B cell (primary cell): Measurements from ENCODE around the gene C1orf52. TPM values are rescaled to one million over a fixed set of nuclear protein-coding genes. Genes with fewer than 3 reads are reported as not detected.

Experiments used
- ATAC-seq: fragments of 200-7000 bp; cut with Tn5 transposase; one replicate; pipeline ENCODE4 v1.10.0; 2021; ENCODE audit warnings: low read depth, mild to moderate bottlenecking, moderate number of reproducible peaks, moderate library complexity
- CTCF ChIA-PET: fragments of 350-600 bp; sonication (Branson Sonifier 250); formaldehyde crosslinking; loops from one replicate; lab custom pipeline; 2021; ENCODE audit warnings: antibody characterized with exemption, inconsistent platforms; lab: Charles Lee
- POLR2A ChIA-PET: fragments of 350-600 bp; sonication (Branson Sonifier 250); formaldehyde crosslinking; loops from one replicate; lab custom pipeline; 2021; ENCODE audit warnings: antibody characterized with exemption; lab: Charles Lee
- DNase-seq: peaks from one replicate; pipeline ENCODE4 v3.0.0; 2013
- H2AFZ ChIP-seq: 2 replicates; pipeline ENCODE4 v1.6.1; 2012; ENCODE audit warnings: mild to moderate bottlenecking, low read depth, low read length; ENCODE audit not compliant: insufficient read depth, poor library complexity, severe bottlenecking
- H3K27ac ChIP-seq, 2 donors: 1 replicate in 1 of 2; 2 replicates in 1 of 2; pipeline ENCODE4 v1.5.1; 2012 to 2013; ENCODE audit warnings: low read length in 2 of 2, mild to moderate bottlenecking in 2 of 2, moderate library complexity in 1 of 2
- H3K27me3 ChIP-seq, 4 experiments: fragments of 200-600 bp in 1 of 4; sonication (generic) in 1 of 4; replicated peaks in 1 of 4; 1 replicate in 2 of 4; 2 replicates in 2 of 4; pipeline versions ENCODE4 v1.6.1 to v1.7.0; 2013 to 2016; ENCODE audit warnings: low read length in 3 of 4, mild to moderate bottlenecking in 2 of 4, mixed read lengths in 1 of 4, moderate library complexity in 1 of 4; ENCODE audit not compliant: insufficient read depth in 4 of 4, control insufficient read depth in 3 of 4; ENCODE audit errors: control extremely low read depth in 1 of 4
- H3K36me3 ChIP-seq, 2 experiments: replicated peaks in 1 of 2; 1 replicate in 1 of 2; 2 replicates in 1 of 2; pipeline versions ENCODE4 v1.6.1 to v1.7.1; 2013; ENCODE audit warnings: low read length in 1 of 2; ENCODE audit not compliant: insufficient read depth in 2 of 2, control insufficient read depth in 1 of 2; ENCODE audit errors: control extremely low read depth in 1 of 2, extremely low read depth in 1 of 2
- H3K4me1 ChIP-seq, 2 donors: fragments of 200-600 bp in 1 of 2; sonication (generic) in 1 of 2; 1 replicate in 1 of 2; 2 replicates in 1 of 2; pipeline versions ENCODE4 v1.5.1 to v1.6.1; 2013 to 2017; ENCODE audit warnings: low read length in 2 of 2; ENCODE audit not compliant: control insufficient read depth in 2 of 2, insufficient read depth in 2 of 2
- H3K4me2 ChIP-seq: replicated peaks from 2 replicates; pipeline ENCODE3; 2012; ENCODE audit warnings: mild to moderate bottlenecking, low read depth, low read length; ENCODE audit not compliant: poor library complexity, severe bottlenecking
- H3K4me3 ChIP-seq, 5 experiments: fragments of 200-600 bp in 1 of 5; sonication (generic) in 1 of 5; 1 replicate in 3 of 5; 2 replicates in 2 of 5; pipeline versions ENCODE4 v1.5.1 to v1.7.0; 2011 to 2016; ENCODE audit warnings: low read length in 4 of 5, mild to moderate bottlenecking in 4 of 5, low read depth in 2 of 5, control low read depth in 1 of 5, moderate library complexity in 1 of 5; ENCODE audit not compliant: insufficient read depth in 1 of 5; ENCODE audit errors: control extremely low read depth in 1 of 5, extremely low read depth in 1 of 5
- H3K79me2 ChIP-seq: fragments of 200-600 bp; sonication (generic); one replicate; pipeline ENCODE4 v1.6.0; 2016; ENCODE audit warnings: low read length; ENCODE audit not compliant: control insufficient read depth, insufficient read depth
- H3K9ac ChIP-seq: fragments of 200-600 bp; sonication (generic); 2 replicates; pipeline ENCODE4 v1.6.1; 2017; ENCODE audit warnings: mild to moderate bottlenecking, low read length, moderate library complexity
- H3K9me3 ChIP-seq, 3 donors: one replicate each; pipeline versions ENCODE4 v1.6.1 to v1.7.1; 2013; ENCODE audit warnings: low read length in 2 of 3; ENCODE audit not compliant: control insufficient read depth in 2 of 3, insufficient read depth in 1 of 3; ENCODE audit errors: control extremely low read depth in 1 of 3
- H4K20me1 ChIP-seq: 2 replicates; pipeline ENCODE4 v1.6.0; 2012; ENCODE audit warnings: mild to moderate bottlenecking, low read length; ENCODE audit not compliant: insufficient read depth, control insufficient read depth, poor library complexity, severe bottlenecking
- H3K27ac Mint-ChIP-seq: one replicate; pipeline ENCODE4 v1.8.0; 2021; ENCODE audit warnings: mixed read lengths
- H3K27me3 Mint-ChIP-seq: one replicate; pipeline ENCODE4 v1.8.0; 2021; ENCODE audit warnings: mixed read lengths
- H3K4me1 Mint-ChIP-seq: one replicate; pipeline ENCODE4 v1.8.0; 2021; ENCODE audit warnings: mixed read lengths
- H3K4me3 Mint-ChIP-seq: one replicate; pipeline ENCODE4 v1.8.0; 2021; ENCODE audit warnings: mixed read lengths
- H3K9me3 Mint-ChIP-seq: one replicate; pipeline ENCODE4 v1.8.0; 2022; ENCODE audit warnings: mixed read lengths; ENCODE audit not compliant: insufficient read depth
- EZH2 ChIP-seq: IDR thresholded peaks from 2 replicates; pipeline ENCODE4 v1.6.1; 2012; ENCODE audit warnings: borderline replicate concordance, low read depth, mild to moderate bottlenecking, moderate library complexity, low read length; ENCODE audit not compliant: insufficient read depth, poor library complexity, severe bottlenecking
- WGBS: methylation state at CpG from one replicate; pipeline ENCODE4 v1.1.5; 2013; ENCODE audit warnings: missing lambda C conversion rate; ENCODE audit not compliant: insufficient coverage; 5-methylcytosine and 5-hydroxymethylcytosine counted together
- intact Hi-C: fragments of 100-400 bp; cut with micrococcal nuclease; formaldehyde crosslinking; loops from one replicate; pipeline ENCODE4 v1.10.0; 2022
- polyA plus RNA-seq: library from polyadenylated mRNA; depleted of rRNA; stranded (reverse); fragments of >200 nt; gene quantifications from 2 replicates; pipeline ENCODE4 v1.2.3, GENCODE V29; 2012
- total RNA-seq, 2 donors: library from RNA; stranded (reverse); fragments of 120-200 nt in 1 of 2; gene quantifications; 1 replicate in 1 of 2; 2 replicates in 1 of 2; pipeline versions ENCODE4 v1.2.3 to v1.2.4, GENCODE V29; 2013 to 2022
- TF ChIP-seq, protein P1 (sequence below): fragments of 200-600 bp; IDR thresholded peaks from one replicate; pipeline ENCODE4 v1.8.0; 2022; ENCODE audit warnings: antibody characterized with exemption, mild to moderate bottlenecking

Gene C1orf52
- total and polyA plus RNA-seq, 2 donors (not counting 1 experiment from before 2014, with no cell fraction given) = 29.9 to 45.3 TPM

DNA sequence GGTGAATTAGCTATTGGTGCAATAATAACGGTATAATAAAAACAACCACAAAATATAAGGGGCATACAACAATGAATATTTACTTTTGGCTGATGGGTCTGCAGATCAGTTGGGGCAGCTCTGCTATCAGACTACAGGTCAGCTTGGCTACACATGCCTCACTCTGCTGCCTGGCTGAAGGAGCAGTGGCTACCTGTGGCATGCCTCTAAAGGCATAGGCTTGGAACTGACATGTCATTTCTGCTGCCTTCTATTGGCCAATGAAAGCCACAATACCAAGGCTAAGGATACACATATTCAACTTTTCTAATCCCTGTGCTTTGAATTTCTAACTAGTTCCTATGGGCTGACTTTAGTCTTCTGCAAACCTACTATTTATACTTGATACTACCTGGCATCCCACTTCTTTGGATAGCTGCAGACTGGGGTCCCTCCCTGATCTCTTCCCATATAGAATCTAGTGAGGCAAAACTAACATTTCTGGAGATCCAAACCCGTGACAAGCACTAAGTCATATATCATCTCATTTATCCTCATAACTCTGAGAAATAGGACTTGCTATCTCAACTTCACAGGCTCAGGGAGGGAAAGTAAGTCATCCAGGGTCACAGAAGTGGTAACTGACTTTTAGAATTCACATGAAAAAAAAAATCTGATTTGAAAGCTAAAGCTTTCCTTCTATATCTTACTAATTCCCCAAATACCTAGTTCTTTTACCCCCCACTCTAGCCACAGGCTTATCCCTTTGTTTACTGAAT, 39.4 kb downstream of the C1orf52 start:
- intact Hi-C loops = no loop called here
- no peaks in the 10 kb centered on the region for H3K9me3 ChIP-seq
- H3K27ac ChIP-seq = no peak overlapping the region
- ATAC-seq (no peak), DNase-seq (no peak)
- no peaks in the 10 kb centered on the region for H3K4me1 Mint-ChIP-seq
- H3K4me3 Mint-ChIP-seq = no peak overlapping the region
- H4K20me1 ChIP-seq = no peaks in the 10 kb centered on the region
- H3K4me1 ChIP-seq = no peaks in the 10 kb centered on the region
- no peaks in the 10 kb centered on the region for H3K79me2 ChIP-seq
- H3K4me3 ChIP-seq = no peak overlapping the region
- TF ChIP-seq EZH2 = no peak
- TF ChIP-seq, protein P1, sequence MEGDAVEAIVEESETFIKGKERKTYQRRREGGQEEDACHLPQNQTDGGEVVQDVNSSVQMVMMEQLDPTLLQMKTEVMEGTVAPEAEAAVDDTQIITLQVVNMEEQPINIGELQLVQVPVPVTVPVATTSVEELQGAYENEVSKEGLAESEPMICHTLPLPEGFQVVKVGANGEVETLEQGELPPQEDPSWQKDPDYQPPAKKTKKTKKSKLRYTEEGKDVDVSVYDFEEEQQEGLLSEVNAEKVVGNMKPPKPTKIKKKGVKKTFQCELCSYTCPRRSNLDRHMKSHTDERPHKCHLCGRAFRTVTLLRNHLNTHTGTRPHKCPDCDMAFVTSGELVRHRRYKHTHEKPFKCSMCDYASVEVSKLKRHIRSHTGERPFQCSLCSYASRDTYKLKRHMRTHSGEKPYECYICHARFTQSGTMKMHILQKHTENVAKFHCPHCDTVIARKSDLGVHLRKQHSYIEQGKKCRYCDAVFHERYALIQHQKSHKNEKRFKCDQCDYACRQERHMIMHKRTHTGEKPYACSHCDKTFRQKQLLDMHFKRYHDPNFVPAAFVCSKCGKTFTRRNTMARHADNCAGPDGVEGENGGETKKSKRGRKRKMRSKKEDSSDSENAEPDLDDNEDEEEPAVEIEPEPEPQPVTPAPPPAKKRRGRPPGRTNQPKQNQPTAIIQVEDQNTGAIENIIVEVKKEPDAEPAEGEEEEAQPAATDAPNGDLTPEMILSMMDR = no peak
- H3K36me3 ChIP-seq = no peaks in the 10 kb centered on the region
- no peak overlapping the region for H3K27ac Mint-ChIP-seq
- no peak overlapping the region for H3K9ac ChIP-seq
- ChIA-PET POLR2A (no interaction called here), CTCF (interaction anchor here (1.0 kb wide), 1 partner anchor 35 kb away, joined by 3 read pairs; no protein-coding TSS in a partner anchor)
- WGBS = no CpG with 5 or more reads among the region's 2 CpGs
- H3K4me2 ChIP-seq = no peak overlapping the region
- peaks cover 49% of the 10 kb centered on the region for H3K27me3 Mint-ChIP-seq
- H3K27me3 ChIP-seq = peaks cover 0 to 10% (median 9%) of the 10 kb centered on the region in 4 experiments
- no peak overlapping the region for H2AFZ ChIP-seq
- H3K9me3 Mint-ChIP-seq = no peaks in the 10 kb centered on the region

DNA sequence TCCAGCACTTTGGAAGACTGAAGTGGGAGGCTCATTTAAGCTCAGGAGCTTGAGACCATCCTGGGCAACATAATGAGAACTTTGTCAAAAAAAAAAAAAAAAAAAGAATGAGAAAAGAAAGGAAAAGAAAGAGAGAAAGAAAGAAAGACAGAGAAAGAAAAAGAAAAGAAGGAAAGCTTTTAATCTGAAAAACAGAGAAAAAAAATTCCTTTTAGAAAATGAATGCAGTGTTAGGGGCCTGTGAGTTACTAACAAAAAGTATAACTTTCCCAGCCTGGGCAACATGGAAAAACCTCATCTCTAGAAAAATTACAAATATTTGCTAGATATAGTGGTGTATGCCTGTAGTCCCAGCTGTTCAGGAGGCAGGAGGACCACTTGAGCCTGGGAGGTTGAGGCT, 42.8 kb downstream of the C1orf52 start:
- ChIA-PET POLR2A (no interaction called here), CTCF (no interaction called here)
- H3K4me3 ChIP-seq = no peak overlapping the region
- DNase-seq (no peak), ATAC-seq (no peak)
- H2AFZ ChIP-seq = no peak overlapping the region
- Mint-ChIP-seq H3K4me1 (no peaks in the 10 kb centered on the region), H3K27ac (no peak overlapping the region), H3K9me3 (no peaks in the 10 kb centered on the region), H3K27me3 (peaks cover 55% of the 10 kb centered on the region), H3K4me3 (no peak overlapping the region)
- H3K27me3 ChIP-seq = peaks cover 0 to 14% (median 8%) of the 10 kb centered on the region in 4 experiments
- H3K4me2 ChIP-seq = no peak overlapping the region
- intact Hi-C loops = no loop called here
- H3K9ac ChIP-seq = no peak overlapping the region
- TF ChIP-seq, protein P1 = no peak
- TF ChIP-seq EZH2 = no peak
- no peaks in the 10 kb centered on the region for H3K79me2 ChIP-seq
- no peaks in the 10 kb centered on the region for H3K4me1 ChIP-seq
- no peaks in the 10 kb centered on the region for H3K9me3 ChIP-seq
- no peaks in the 10 kb centered on the region for H3K36me3 ChIP-seq
- H3K27ac ChIP-seq = no peak overlapping the region
- H4K20me1 ChIP-seq = no peaks in the 10 kb centered on the region
